C1 segment of cervical spinal cord (tissue), 14 donors: Measurements from ENCODE around the gene C16orf92.

ENCODE experiments used
- DNase-seq, 14 donors: peaks; one replicate each; lab custom pipeline; 2025; lab: John Stamatoyannopoulos, UW

Gene C16orf92

GRCh38 chr16:30022887-30023286 lies at the start of gene C16orf92:
Gene C16orf92, plus strand, starts transcription at chr16:30023198. Its CDS starts 143 bp downstream, at chr16:30023341.
- no peak for DNase-seq

GRCh38 chr16:29973384-29974246 lies 49.4 kb upstream of the C16orf92 start, which contains the start of gene TAOK2:
Gene TAOK2, plus strand, starts transcription at chr16:29973868. Its CDS starts 3,905 bp downstream, at chr16:29977773.
- peak; percentile 79 to 100 (median 99) for DNase-seq

GRCh38 chr16:29974291-29975133 lies 48.5 kb upstream of the C16orf92 start:
- peak in 3 of 14 donors; percentile 15 to 24 (median 17) for DNase-seq

GRCh38 chr16:29975134-29975538 lies 47.9 kb upstream of the C16orf92 start:
- no peak for DNase-seq

- DNase-seq: peak in 1 of 14 donors; percentile 17
These were observed 47.0 kb upstream of the C16orf92 start for GRCh38 chr16:29975811-29976511.

GRCh38 chr16:29977063-29977825 lies 45.8 kb upstream of the C16orf92 start:
- no peak for DNase-seq

GRCh38 chr16:29978081-29978480 lies 44.9 kb upstream of the C16orf92 start:
- DNase-seq: no peak

GRCh38 chr16:29978564-29979270 lies 44.3 kb upstream of the C16orf92 start:
- no peak for DNase-seq

GRCh38 chr16:29982560-29983419 lies 40.2 kb upstream of the C16orf92 start:
- no peak for DNase-seq

GRCh38 chr16:29983420-29984136 lies 39.4 kb upstream of the C16orf92 start:
- no peak for DNase-seq

- no peak for DNase-seq
These were observed 38.7 kb upstream of the C16orf92 start for GRCh38 chr16:29984137-29984763.

GRCh38 chr16:29984764-29985147 lies 38.2 kb upstream of the C16orf92 start:
- no peak for DNase-seq

GRCh38 chr16:29985271-29985811 lies 37.7 kb upstream of the C16orf92 start:
- DNase-seq: no peak

- no peak for DNase-seq
These were observed 36.8 kb upstream of the C16orf92 start for GRCh38 chr16:29986231-29986630.

GRCh38 chr16:29986931-29987330 lies 36.1 kb upstream of the C16orf92 start:
- DNase-seq: no peak

- DNase-seq: no peak
These were observed 35.5 kb upstream of the C16orf92 start for GRCh38 chr16:29987371-29988085.
